ENCODE results near the gene CACNB4.
"Not testable (repeated sequence)": the region's sequence is repeated elsewhere in the genome, so short reads cannot be mapped to it uniquely, and the experiment has no call there.

CACNB4 gene

DNA sequence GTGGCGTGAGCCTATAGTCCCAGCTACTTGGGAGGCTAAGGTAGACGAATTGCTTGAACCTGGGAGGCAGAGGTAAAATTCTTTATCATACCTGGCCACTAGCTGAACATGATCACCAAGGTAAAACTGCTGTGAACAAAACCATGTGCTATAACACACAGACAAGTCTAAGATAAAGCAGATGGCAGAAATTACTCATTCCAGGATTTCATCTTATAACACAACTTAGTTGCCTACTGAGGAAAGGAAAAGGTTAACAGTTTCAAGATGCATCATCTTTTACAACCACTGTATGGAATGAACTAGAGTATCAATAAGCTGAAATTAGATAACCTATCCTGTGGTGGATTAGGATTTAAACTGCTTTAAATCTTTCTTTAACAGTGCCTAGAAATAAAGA lies 278.9 kb downstream of the CACNB4 start:
- no peak for DNase-seq (ENCODE audit: low read depth)

DNA sequence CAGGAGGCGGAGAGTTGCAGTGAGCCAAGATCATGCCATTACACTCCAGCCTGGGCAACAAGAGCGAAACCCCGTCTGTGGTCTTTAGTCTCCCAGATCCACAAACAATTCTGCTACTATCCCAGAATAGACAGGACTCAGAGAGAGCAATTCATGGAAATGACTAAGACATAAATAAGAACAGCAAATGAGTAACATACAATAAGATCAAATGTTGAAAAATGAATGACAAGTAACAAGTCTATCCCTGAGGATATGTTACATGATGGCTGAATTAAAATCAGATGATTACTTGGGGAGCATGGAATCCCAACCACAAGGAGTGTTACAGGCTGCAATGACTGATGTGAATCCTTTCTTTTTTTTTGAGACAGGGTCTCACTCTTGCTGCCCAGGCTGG lies 280.9 kb downstream of the CACNB4 start:
- no peak for DNase-seq (ENCODE audit: low read depth)

DNA sequence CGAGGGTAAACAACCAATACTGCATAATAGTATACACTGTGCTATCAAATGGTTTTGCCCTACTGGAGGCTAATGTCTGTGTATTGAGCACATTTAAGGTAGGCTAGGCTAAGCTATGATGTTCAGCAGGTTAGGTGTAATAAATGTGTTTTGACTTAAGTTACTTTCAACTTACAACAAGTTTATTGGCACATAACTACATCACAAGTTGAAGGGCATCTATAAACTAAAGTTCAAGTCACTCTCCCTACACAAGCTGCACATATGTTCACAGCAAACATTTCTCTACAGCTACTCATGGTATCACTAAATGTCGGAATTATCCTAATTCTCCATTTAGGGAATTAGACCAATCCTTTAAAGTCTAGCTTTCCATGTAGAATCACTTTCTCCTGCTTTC lies 282.0 kb downstream of the CACNB4 start:
- no peak for DNase-seq (ENCODE audit: low read depth)

DNA sequence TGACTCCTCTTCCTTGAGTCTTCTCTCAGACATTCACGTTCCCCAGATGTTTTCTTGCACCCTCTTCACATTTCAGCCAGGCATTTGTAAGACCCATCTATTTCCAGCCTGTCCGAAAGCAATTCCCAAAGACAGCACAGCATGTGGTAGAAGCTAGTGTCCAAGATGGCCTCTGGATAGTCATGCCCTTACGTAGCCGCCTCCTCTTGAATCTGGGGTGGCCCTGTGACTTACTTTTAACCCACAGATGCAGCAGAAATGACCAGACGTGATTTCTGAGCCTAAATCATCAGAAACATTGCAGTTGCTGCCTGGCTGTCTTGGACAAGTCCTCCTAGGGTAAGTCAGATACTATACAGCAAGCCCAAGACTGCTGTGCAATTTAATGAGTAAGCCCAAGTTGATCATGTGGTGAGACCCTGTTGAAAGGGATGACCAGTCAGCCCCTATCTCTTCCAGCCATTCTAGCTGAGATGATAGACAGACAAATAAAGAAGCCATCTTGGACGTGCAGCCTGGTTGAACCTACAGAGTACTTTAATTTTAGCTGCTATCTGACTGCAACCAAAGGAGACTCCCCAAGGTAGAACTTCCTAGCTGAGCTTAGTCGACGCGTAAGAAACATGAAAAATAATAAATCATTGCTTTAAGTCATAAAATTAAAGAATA lies 282.9 kb downstream of the CACNB4 start:
- no peak for DNase-seq (ENCODE audit: low read depth)

DNA sequence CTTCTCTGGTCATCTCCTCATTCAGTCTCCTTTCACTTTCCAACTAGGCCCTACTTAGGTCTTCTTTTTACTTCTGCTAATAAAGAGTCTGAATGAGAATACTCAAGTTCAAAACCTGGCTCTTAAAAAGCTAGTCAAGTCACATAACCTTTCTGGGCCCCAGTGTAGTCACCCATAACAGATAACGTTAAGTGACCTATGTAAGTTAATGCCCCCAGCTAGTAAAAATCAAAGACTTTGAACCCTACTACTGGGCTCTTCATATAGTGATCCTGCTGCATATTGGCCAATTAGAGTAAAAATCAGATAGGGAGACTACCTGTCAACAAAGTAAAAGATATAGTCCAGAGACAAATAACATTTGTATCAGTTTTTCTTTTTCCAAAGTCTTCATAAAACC lies 288.4 kb downstream of the CACNB4 start:
- DNase-seq (ENCODE audit: low read depth): no peak

DNA sequence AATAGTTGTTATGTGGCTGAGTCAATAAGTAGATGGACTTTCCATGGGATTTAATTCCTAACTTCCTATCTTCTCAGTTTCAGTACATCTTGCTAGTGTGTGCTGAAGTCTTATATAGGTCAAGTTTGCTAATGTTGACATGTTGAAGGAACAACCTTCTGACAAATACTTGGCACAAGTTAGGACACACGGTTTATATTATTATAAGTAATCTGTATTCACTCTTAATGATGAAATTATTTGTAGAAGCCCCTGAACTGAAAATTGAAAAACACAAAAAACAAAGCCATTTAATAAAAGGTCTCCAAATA lies 289.8 kb downstream of the CACNB4 start:
- no peak for DNase-seq (ENCODE audit: low read depth)

DNA sequence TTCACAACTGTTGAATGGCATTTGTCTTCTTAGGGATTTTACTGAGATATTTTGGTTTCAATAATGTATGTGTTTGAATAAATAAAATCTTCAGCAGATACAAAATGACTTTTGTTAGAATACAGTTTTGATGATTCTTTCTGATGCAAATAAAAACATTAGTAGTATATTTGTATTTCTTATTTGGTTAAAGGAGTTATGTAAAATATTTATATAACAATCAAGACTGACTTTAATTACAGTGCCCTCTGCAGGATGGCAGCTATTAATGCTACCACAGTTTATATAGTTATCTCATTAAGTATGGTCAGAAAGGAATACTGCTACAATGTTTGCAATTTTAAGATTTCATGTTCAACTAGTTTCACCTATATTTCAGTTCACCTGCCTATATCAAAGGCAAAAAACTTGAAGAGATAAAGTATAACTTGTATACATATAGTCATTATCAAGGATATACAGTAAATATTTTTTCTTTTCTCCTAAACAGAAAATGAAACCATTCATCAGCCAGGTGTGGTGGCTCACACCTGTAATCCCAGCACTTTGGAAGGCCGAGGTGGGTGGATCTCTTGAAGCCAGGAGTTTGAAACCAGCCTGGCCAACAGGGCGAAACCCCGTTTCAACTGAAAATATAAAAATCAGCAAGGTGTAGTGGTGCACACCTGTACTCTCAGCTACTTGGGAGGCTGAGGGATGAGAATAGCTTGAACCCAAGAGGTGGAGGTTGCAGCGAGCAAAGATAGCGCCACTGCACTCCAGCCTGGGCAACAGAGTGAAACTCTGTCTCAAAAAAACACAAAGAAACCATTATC lies 290.4 kb downstream of the CACNB4 start:
- no peak for DNase-seq (ENCODE audit: low read depth)

DNA sequence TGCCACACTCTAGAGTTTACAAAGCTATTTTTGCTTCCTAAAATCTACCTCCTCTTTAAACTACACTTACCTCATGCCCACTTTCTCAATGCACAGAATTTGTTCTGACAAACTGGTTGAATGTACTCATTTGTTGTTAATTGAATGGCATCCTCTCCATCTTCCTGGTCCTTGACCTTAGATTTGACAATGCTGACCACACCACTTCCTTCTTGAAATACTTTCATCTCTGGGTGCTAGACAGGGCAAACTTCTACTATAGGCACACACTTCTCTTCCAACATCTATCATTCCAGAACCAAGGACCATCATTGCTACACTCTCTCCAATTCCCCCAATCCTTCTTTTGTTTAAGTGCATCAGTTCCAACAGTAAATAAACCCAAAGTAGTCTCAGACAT lies 292.9 kb downstream of the CACNB4 start:
- DNase-seq (ENCODE audit: low read depth): no peak

DNA sequence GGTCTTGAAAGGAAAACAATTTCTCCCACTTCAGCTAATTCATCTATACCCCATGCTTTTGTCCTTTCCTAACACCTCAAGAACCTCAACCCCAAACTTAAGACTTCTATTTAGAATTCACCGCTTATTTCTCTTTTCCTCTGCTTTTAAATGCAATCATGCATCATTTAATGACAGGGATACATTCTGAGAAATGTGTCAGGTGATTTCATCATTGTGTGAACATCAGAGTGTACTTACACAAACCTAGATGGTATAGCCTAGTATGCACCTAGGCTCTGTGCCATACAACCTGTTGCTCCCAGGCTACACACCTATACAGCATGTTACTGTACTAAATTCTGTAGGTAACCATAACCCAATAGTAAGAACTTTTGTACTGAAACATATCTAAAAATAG lies 293.5 kb downstream of the CACNB4 start:
- DNase-seq (ENCODE audit: low read depth): no peak

DNA sequence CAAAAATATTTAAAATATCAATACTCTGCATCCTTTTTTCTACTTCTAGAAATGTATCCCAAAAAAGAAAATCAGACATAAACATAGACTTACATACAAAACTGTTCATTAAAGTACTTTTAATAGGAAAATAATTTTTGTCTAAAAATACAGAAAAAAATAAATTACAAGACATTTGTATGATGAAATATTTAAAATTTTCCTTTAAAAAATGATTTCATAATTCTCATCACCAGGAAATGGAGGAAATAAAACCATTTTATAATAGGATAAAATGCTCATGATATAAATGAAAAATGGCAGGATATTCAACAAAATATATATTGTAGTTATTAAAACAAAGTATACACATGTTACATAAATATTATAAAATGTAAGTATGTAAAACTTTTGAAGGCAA lies 295.0 kb downstream of the CACNB4 start:
- DNase-seq (ENCODE audit: low read depth): no peak

DNA sequence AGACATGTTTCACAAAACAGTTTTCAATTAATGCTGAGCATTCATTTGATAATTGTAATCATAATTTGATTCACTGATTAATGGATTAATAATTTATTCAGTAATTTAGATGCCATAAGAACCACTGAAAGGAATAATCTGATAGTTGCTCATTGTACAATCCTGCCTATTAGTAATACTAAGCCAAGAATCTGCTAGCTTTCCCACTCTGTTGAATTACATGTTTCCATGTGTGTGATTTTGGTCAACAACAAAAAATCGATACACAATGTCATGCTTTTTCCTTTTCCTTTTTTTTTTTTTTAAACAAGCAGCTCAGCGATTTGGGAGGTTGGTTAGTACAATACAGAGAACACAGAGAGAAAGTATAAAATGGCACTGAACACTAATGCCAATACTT lies 296.5 kb downstream of the CACNB4 start:
- DNase-seq (ENCODE audit: low read depth): no peak

DNA sequence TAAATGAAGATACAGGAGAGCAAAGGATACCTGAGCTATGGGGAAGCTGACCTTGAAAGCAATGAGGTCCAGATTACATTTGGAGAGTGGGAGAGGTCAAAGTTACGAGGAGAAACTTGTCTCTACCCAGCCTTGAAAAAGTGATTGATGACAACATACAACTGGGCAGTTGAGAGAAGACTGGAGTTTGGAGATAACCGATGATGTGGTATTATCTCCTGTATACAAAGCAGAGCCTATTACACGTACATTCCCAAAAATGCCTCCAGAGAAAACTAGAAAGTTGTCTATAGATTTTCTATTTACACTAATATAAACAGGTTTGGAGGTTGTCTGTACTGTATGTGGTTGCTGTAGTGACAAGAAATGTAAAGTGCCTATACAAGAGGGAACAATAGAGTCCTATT lies 299.0 kb downstream of the CACNB4 start:
- DNase-seq (ENCODE audit: low read depth): no peak

DNA sequence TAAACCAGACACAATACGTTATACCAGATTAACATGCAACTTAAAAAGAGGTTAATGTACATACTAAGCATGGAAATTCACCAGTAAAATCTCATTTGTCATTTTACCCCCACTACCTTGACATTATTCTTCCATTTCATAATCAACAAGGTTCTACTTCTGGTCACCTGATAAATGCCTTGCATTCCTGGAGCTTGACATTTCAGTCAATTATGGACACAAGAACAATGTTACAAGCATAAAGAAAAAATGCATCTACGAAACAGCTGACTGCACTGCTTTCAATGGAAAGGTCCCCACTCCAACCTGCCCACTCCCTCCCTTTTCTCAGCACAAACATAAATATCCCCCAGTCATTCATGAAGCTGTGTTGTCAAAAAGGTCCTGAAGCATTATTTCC lies 302.1 kb downstream of the CACNB4 start:
- no peak for DNase-seq (ENCODE audit: low read depth)

DNA sequence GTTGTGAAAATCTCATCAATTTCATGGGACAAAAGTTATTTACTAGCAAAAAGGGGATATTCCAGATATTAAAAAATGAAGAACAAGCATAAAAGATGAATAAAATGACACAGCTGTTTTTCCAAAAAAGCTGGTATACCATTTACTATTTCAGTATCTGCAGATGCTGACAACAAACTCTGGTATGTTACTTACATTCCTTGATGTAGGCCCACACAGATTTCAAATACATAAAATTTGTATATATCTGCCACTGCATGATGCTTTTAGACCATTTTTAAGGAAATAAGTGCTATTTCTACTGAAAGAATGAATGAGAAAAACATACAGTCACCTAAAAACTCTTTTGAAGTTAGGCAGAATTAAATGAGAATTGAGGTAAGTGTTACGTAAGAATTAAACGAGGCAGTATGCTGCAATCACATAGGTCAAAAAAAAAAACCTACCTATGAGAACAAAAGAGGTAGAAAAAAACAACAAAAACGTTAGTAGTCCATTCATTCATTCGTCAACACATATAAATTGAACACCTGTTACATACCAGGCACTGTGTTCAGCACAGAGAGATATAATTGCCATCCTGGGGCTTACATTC lies 303.1 kb downstream of the CACNB4 start:
- DNase-seq (ENCODE audit: low read depth): no peak

DNA sequence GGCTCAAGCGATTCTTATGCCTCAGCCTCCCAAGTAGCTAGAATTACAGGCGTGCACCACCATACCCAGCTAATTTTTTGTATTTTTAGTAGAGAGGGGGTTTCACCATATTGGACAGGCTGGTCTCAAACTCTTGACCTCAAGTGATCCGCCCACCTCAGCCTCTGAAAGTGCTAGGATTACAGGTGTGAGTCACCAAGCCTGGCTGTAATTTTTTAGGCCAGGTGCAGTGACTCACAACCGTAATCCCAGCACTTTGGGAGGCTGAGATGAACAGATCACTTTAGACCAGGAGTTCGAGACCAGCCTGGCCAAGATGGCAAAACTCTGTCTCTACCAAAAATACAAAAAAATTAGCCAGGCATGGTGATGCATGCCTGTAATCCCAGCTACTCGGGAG lies 304.4 kb downstream of the CACNB4 start:
- not testable (repeated sequence) for DNase-seq (ENCODE audit: low read depth)

DNA sequence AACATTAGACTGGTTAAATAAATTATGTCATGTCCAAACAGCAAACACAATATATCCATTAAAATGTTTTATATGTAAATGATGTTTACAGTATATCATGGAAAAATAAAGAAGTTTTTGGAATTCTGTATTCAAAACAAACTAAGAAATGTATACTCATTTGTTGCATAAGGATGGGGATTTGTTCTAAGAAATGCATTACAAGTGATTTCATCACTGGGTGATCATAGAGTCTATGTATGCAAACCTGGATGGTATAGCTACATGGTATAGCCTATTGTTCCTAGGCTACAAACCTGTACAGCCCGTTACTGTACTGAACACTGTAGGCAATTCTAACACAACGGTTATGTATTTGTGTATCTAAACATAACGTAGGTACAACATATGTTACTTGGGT lies 305.7 kb downstream of the CACNB4 start:
- no peak for DNase-seq (ENCODE audit: low read depth)

DNA sequence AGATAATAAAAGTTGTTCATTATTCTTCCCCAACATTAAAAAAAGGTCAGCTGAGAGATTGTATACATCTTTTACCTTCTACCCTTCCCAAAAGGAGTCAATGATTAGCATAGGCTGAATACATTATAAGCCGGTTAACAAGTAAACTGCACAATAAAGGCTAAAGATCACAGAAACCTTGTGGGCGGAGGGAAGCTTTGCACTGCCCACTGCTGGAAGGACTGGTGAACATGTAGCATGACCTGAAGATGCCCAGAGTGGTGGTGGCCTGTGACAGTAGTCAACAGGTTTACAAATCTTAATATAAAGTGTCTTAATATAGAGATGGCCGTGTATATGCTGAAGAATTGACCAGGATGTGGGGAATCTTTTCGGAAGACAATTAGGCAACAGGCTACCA lies 306.3 kb downstream of the CACNB4 start:
- no peak for DNase-seq (ENCODE audit: low read depth)

DNA sequence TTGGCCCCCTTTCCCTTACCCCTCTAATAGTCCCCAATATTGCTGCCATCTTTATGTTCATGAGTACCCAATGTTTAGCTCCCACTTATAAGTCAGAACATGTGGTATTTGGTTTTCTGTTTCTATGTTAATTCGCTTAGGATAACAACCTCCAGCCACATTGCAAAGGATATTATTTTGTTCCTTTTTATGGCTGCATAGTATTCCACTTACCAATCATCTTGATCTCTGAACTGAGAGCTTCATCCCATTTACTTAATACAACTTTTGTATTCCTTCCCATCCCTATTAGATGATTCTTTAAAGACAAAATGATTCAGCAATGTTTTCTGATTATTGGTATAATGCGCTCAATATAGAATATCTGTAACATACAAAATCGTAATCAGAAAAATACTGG lies 307.3 kb downstream of the CACNB4 start:
- no peak for DNase-seq (ENCODE audit: low read depth)

DNA sequence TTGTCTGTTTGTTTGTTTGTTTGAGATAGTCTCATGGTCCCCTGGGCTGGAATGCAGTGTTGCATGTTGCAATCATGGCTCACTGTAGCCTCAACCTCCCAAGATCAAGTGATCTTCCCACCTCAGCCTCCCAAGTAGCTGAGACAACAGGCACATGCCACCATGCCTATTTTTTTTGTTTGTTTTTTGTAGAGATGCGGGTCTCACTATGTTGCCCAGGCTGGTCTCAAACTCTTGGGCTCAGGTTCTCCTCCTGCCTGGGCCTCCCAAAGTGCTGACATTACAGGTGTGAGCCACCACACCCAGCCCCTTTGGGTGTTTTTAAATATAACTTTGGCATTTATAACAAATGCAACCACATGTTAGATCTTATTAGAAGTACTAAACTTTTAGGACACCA lies 308.2 kb downstream of the CACNB4 start:
- no peak for DNase-seq (ENCODE audit: low read depth)

DNA sequence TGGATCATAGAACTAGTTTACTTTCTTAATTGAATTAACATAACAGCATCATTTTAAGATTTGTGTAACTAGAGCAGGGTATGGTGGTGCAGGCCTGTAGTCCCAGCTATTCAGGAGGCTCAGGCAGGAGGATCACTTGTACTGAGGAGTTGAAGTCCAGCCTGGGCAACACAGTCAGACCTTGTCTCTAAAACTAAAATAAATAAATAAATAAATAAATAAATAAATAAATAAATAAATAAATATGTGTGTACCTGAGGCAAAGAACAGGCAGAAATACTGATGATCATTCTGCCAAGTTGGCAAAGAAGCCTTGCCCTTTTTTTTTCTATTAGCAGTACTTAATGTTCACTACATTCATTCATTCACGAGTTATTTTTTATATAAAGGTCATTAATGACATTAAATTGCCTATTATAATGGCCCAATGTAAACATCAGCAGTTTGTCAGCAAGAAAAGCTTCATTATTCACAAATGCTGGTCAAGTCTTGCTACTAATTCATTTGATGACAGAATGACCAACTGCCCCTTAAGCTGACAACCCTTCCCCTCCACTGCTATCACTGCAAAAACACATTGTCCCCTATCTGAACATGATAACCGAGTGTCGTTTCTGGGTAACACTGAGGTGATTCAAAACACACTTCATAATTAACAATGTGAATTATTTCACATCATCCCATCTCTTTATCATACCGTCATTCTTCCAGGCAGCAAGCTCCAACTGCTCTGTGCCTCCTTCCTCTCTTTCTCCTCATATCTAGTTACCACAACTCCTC lies 309.6 kb downstream of the CACNB4 start:
- DNase-seq (ENCODE audit: low read depth): no peak

DNA sequence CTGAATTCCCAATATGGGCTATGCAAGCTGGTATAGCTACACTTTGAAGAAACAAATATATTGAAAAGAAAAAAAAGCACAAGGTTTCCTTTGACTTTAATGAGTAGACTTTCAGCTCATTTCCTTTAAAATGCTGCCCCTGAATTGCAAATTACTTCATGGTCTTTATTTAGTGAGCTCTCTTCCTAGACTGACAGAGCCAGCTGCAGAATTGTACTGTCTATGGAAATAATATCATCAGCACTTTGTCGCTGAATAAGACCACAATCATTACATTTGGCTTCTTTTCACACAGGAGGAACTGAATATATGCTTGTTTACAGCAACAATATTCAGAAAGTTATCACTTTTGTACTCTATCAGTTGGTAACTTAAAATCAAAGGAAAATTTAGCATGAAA lies 312.4 kb downstream of the CACNB4 start:
- DNase-seq (ENCODE audit: low read depth): no peak

DNA sequence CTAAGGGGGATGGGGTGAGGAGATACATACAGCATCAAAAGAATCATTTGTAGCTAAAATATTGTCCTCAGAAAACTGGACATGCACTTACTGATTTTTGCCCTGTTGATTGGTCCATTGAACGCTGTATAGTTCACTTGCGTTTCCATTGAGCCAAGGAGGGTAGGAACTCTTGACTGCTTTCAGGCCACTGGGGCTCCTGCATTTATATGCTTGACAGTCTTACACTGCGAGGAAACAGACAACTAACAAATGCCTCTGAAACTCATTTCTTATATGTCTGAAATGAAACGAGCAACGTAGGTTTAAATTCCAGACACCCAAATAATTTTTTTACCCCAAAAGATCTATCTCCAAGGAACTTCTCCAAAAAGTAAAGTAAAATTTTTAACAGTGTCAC lies 312.8 kb downstream of the CACNB4 start:
- DNase-seq (ENCODE audit: low read depth): no peak

DNA sequence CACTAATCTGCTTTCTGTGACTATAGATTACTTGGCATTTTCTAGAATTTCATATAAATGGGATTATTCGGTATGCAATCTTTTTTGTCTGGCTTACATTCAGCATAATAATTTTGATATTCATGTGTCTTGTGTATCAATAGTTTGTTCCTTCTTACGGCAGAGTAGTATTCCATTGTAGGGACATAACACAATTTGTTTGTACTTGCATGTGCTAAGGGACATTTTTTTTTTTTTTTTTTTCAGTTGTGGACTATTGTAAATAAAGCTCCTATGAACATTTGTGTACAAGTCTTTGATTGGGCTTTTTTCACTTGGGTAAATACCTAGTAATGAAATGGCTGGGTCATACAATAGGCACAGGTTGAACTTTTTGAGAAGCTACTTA lies 315.7 kb downstream of the CACNB4 start:
- DNase-seq (ENCODE audit: low read depth): no peak
